Neutrophil (primary cell): Measurements from ENCODE around the gene MYO5A.

Source experiments
- H3K27ac ChIP-seq: fragments of 200-600 bp; sonication (generic); 2 replicates; pipeline ENCODE4 v1.5.1; 2016; ENCODE audit warnings: mild to moderate bottlenecking, moderate library complexity
- H3K27me3 ChIP-seq: fragments of 200-600 bp; sonication (generic); 2 replicates; pipeline ENCODE4 v1.6.0; 2016; ENCODE audit warnings: mild to moderate bottlenecking
- H3K36me3 ChIP-seq: fragments of 200-600 bp; sonication (generic); 2 replicates; pipeline ENCODE4 v1.5.1; 2017
- H3K4me1 ChIP-seq, 2 experiments: fragments of 200-600 bp in 1 of 2; sonication (generic) in 1 of 2; 1 replicate in 1 of 2; 2 replicates in 1 of 2; pipeline versions ENCODE4 v1.5.1 to v1.6.1; 2013 to 2016; ENCODE audit warnings: low read depth in 1 of 2, low read length in 1 of 2, mild to moderate bottlenecking in 1 of 2, moderate library complexity in 1 of 2; ENCODE audit not compliant: control insufficient read depth in 1 of 2, insufficient read depth in 1 of 2
- H3K4me3 ChIP-seq, 2 experiments: fragments of 200-600 bp in 1 of 2; sonication (generic) in 1 of 2; 1 replicate in 1 of 2; 2 replicates in 1 of 2; pipeline ENCODE4 v1.5.1; 2013 to 2016; ENCODE audit warnings: low read depth in 1 of 2, low read length in 1 of 2, mild to moderate bottlenecking in 1 of 2, moderate library complexity in 1 of 2
- H3K9me3 ChIP-seq: fragments of 200-600 bp; sonication (generic); 2 replicates; pipeline ENCODE4 v1.5.1; 2016
- TF ChIP-seq, protein P1 (sequence below): fragments of 200-600 bp; sonication (generic); IDR thresholded peaks from 2 replicates; pipeline ENCODE4 v1.5.1; 2016; ENCODE audit warnings: antibody characterized with exemption

The MYO5A gene

DNA sequence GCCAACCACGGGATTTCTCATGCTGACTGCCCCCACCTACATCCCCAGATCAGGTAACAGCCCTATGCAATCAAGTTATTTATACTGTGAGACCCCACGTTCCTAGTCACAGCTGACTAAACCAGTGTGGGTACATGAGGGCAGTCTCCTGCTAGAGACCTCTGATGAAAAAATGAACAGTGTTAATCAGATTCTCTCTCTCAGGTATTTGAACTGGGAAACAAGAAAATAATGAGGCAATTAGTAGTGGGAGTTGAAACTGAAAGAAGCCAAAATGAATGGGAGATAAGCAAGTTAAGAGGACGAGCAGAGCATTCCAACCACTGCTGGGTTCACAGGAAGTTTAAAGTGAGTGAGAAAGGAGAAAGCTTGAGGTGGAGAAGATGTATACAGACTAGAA, 134.6 kb downstream of the MYO5A start:
- Histone ChIP-seq H3K27ac (no peak overlapping the region), H3K9me3 (no peaks in the 10 kb centered on the region), H3K27me3 (no peaks in the 10 kb centered on the region), H3K4me1 (no peaks in the 10 kb centered on the region), H3K36me3 (peaks cover 70% of the 10 kb centered on the region), H3K4me3 (no peak overlapping the region)
- TF ChIP-seq, protein P1, sequence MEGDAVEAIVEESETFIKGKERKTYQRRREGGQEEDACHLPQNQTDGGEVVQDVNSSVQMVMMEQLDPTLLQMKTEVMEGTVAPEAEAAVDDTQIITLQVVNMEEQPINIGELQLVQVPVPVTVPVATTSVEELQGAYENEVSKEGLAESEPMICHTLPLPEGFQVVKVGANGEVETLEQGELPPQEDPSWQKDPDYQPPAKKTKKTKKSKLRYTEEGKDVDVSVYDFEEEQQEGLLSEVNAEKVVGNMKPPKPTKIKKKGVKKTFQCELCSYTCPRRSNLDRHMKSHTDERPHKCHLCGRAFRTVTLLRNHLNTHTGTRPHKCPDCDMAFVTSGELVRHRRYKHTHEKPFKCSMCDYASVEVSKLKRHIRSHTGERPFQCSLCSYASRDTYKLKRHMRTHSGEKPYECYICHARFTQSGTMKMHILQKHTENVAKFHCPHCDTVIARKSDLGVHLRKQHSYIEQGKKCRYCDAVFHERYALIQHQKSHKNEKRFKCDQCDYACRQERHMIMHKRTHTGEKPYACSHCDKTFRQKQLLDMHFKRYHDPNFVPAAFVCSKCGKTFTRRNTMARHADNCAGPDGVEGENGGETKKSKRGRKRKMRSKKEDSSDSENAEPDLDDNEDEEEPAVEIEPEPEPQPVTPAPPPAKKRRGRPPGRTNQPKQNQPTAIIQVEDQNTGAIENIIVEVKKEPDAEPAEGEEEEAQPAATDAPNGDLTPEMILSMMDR = no peak

DNA sequence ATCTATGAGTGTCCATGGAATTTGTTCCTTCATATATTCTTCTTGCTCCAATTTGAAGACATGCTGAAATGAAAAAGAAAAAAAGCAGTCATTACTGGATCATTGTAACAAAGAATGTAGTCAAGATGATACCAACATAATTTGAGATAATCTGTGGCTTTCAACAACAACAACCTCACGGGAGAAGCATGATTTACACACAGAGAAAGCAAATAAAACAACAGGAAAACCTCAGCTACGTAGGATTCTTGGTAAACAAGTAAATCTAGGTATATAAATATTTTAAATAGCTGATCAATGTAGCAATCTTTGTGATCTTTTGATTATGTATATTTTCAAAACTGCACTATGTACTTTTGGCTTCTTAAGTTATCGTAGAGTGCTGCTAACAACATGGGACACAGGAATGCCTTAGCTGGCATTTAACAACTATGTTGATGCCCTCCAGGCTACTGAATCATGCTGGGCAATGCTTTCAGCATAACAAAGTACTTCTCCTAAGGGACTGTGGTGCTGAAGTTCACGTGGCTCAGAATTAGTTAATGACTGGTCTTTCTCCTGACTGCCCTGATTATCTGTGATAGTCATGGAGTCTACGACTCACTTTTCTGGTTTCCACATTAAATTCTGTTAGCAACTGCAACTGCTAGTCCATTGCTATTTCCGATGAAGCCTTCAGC, 136.5 kb downstream of the MYO5A start:
- H3K36me3 ChIP-seq = peaks cover 85% of the 10 kb centered on the region

DNA sequence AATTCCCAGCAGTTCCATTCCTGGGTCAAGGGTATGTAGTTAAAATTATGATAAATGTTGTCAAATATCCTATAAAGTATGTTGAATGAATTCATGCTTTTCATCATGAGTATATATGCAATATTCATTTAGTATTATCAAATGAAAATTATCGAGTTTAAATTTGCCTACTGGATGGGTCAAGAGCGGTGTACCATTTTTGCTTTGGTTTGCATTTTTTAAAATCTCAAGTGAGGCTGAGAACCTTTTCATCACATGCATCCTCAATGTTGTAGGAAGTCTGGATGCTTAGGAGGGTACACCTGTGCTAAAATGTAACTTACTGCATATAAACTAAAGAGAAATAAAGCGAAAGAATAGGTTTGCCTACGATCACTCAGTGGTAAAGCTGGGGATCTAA, 137.6 kb downstream of the MYO5A start:
- Histone ChIP-seq H3K4me1 (no peaks in the 10 kb centered on the region), H3K27me3 (no peaks in the 10 kb centered on the region), H3K4me3 (no peak overlapping the region), H3K36me3 (peaks cover 85% of the 10 kb centered on the region), H3K9me3 (no peaks in the 10 kb centered on the region), H3K27ac (no peak overlapping the region)
- TF ChIP-seq, protein P1 = no peak

More for the DNA sequence above, 136.5 kb downstream of the MYO5A start:
- Histone ChIP-seq H3K27ac (no peak overlapping the region), H3K4me1 (no peaks in the 10 kb centered on the region), H3K9me3 (no peaks in the 10 kb centered on the region), H3K27me3 (no peaks in the 10 kb centered on the region), H3K4me3 (no peak overlapping the region)
- TF ChIP-seq, protein P1 = no peak

DNA sequence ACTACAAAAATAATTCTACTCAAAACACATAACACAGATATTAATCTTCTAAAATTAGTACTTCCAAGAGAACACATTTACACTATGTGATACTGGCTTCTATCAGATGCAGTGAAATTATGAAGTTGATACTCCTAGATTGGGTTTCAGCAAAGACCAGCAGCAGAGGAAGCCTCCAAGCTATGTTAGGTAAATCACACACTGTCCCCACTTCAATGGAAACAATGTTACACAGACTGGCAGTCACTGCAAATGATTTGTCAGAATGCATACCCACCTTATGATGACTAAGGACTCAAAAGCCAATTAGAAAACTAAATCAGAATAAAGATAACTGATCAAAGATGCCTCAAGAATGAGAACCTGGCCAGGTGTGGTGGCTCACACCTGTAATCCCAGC, 143.0 kb downstream of the MYO5A start:
- Histone ChIP-seq H3K27ac (no peak overlapping the region), H3K36me3 (peaks cover 96% of the 10 kb centered on the region), H3K4me1 (no peaks in the 10 kb centered on the region), H3K4me3 (no peak overlapping the region), H3K27me3 (no peaks in the 10 kb centered on the region), H3K9me3 (no peaks in the 10 kb centered on the region)
- TF ChIP-seq, protein P1 = no peak

DNA sequence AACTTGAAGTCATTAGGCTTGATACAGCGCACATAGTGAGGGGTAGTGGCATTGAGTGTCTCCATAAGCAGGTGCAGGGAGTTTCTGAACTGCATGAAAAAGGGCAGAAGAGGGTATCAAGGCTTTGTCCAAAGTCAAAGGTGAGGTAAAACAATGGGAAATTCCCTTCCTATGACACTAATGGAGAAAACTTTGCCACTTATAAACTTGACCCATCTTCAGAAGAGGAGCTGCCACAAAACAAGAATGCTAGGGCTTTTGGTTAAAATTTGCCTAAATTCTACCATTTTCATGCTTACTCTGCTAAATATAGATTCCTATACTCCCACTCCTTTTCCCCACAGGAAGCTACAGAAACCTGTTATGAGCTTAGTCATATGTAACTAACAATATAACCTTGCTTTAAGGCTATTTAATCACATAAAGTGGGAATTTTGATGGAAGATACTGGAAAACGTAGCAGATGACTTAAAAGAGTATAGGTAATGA, 145.5 kb downstream of the MYO5A start:
- Histone ChIP-seq H3K27ac (no peak overlapping the region), H3K36me3 (peaks cover 96% of the 10 kb centered on the region), H3K4me3 (no peak overlapping the region), H3K27me3 (no peaks in the 10 kb centered on the region), H3K4me1 (no peaks in the 10 kb centered on the region), H3K9me3 (no peaks in the 10 kb centered on the region)
- TF ChIP-seq, protein P1 = no peak
